ENCODE results near the gene PCYT2.

Gene PCYT2

GRCh38 chr17:81869221-81870130 lies 41.7 kb downstream of the PCYT2 start (continued):
- TF ChIP-seq, protein P1, sequence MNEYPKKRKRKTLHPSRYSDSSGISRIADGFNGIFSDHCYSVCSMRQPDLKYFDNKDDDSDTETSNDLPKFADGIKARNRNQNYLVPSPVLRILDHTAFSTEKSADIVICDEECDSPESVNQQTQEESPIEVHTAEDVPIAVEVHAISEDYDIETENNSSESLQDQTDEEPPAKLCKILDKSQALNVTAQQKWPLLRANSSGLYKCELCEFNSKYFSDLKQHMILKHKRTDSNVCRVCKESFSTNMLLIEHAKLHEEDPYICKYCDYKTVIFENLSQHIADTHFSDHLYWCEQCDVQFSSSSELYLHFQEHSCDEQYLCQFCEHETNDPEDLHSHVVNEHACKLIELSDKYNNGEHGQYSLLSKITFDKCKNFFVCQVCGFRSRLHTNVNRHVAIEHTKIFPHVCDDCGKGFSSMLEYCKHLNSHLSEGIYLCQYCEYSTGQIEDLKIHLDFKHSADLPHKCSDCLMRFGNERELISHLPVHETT (tag by site-specific recombination; IDR thresholded peaks at IDR 0.05), result peak; percentile 48; the same call in 1 of the 2 replicates
- TF ChIP-seq ZBTB21 (tag by site-specific recombination; IDR thresholded peaks at IDR 0.05), result no peak
- no peak for TF ChIP-seq ZNF701 (tag by site-specific recombination; IDR thresholded peaks at IDR 0.05)
- TF ChIP-seq, protein P2, sequence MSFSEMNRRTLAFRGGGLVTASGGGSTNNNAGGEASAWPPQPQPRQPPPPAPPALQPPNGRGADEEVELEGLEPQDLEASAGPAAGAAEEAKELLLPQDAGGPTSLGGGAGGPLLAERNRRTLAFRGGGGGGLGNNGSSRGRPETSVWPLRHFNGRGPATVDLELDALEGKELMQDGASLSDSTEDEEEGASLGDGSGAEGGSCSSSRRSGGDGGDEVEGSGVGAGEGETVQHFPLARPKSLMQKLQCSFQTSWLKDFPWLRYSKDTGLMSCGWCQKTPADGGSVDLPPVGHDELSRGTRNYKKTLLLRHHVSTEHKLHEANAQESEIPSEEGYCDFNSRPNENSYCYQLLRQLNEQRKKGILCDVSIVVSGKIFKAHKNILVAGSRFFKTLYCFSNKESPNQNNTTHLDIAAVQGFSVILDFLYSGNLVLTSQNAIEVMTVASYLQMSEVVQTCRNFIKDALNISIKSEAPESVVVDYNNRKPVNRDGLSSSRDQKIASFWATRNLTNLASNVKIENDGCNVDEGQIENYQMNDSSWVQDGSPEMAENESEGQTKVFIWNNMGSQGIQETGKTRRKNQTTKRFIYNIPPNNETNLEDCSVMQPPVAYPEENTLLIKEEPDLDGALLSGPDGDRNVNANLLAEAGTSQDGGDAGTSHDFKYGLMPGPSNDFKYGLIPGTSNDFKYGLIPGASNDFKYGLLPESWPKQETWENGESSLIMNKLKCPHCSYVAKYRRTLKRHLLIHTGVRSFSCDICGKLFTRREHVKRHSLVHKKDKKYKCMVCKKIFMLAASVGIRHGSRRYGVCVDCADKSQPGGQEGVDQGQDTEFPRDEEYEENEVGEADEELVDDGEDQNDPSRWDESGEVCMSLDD (tag by site-specific recombination; IDR thresholded peaks at IDR 0.05), result peak; percentile 68
- peak; percentile 82; the same call in 1 of the 2 replicates for TF ChIP-seq ZNF610 (tag by site-specific recombination; IDR thresholded peaks at IDR 0.05; ENCODE audit: borderline replicate concordance)
- peak; percentile 56 for TF ChIP-seq ZNF24 (tag by site-specific recombination; IDR thresholded peaks at IDR 0.05)
- TF ChIP-seq, protein P3, sequence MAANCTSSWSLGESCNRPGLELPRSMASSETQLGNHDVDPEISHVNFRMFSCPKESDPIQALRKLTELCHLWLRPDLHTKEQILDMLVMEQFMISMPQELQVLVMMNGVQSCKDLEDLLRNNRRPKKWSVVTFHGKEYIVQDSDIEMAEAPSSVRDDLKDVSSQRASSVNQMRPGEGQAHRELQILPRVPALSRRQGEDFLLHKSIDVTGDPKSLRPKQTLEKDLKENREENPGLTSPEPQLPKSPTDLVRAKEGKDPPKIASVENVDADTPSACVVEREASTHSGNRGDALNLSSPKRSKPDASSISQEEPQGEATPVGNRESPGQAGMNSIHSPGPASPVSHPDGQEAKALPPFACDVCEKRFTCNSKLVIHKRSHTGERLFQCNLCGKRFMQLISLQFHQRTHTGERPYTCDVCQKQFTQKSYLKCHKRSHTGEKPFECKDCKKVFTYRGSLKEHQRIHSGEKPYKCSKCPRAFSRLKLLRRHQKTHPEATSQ (tag by site-specific recombination; IDR thresholded peaks at IDR 0.05), result peak; percentile 49; the same call in 1 of the 2 replicates
- TF ChIP-seq ZNF157 (tag by site-specific recombination; IDR thresholded peaks at IDR 0.05), result no peak
- TF ChIP-seq SCRT1 (tag by site-specific recombination; IDR thresholded peaks at IDR 0.05; ENCODE audit: borderline replicate concordance), result peak; percentile 90
- TF ChIP-seq ZNF600 (tag by site-specific recombination; IDR thresholded peaks at IDR 0.05), result peak; percentile 79; the same call in 1 of the 2 replicates
- TF ChIP-seq, protein P4, sequence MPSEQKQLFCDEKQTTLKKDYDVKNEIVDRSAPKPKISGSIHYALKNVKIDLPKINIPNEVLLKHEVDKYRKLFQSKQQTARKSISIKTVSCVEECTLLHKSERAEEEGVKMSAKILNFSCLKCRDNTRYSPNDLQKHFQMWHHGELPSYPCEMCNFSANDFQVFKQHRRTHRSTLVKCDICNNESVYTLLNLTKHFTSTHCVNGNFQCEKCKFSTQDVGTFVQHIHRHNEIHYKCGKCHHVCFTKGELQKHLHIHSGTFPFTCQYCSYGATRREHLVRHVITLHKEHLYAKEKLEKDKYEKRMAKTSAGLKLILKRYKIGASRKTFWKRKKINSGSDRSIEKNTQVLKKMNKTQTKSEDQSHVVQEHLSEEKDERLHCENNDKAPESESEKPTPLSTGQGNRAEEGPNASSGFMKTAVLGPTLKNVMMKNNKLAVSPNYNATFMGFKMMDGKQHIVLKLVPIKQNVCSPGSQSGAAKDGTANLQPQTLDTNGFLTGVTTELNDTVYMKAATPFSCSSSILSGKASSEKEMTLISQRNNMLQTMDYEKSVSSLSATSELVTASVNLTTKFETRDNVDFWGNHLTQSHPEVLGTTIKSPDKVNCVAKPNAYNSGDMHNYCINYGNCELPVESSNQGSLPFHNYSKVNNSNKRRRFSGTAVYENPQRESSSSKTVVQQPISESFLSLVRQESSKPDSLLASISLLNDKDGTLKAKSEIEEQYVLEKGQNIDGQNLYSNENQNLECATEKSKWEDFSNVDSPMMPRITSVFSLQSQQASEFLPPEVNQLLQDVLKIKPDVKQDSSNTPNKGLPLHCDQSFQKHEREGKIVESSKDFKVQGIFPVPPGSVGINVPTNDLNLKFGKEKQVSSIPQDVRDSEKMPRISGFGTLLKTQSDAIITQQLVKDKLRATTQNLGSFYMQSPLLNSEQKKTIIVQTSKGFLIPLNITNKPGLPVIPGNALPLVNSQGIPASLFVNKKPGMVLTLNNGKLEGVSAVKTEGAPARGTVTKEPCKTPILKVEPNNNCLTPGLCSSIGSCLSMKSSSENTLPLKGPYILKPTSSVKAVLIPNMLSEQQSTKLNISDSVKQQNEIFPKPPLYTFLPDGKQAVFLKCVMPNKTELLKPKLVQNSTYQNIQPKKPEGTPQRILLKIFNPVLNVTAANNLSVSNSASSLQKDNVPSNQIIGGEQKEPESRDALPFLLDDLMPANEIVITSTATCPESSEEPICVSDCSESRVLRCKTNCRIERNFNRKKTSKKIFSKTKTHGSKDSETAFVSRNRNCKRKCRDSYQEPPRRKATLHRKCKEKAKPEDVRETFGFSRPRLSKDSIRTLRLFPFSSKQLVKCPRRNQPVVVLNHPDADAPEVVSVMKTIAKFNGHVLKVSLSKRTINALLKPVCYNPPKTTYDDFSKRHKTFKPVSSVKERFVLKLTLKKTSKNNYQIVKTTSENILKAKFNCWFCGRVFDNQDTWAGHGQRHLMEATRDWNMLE (tag by site-specific recombination; conservative IDR thresholded peaks at IDR 0.05; ENCODE audit: low read depth), result no peak
- TF ChIP-seq ZNF621 (tag by site-specific recombination; IDR thresholded peaks at IDR 0.05), result no peak
- peak; percentile 75 for TF ChIP-seq EGR2 (tag by site-specific recombination; IDR thresholded peaks at IDR 0.05; ENCODE audit: low read depth)
- no peak for TF ChIP-seq YY2 (tag by site-specific recombination; IDR thresholded peaks at IDR 0.05)
- TF ChIP-seq BCL11B (tag by site-specific recombination; IDR thresholded peaks at IDR 0.05; ENCODE audit: low read depth), result peak; percentile 95
- no peak for TF ChIP-seq ZNF548 (tag by site-specific recombination; IDR thresholded peaks at IDR 0.05)
- no peak for TF ChIP-seq ZNF658 (tag by site-specific recombination; IDR thresholded peaks at IDR 0.05)
- peak; percentile 61 for TF ChIP-seq HIC1 (tag by site-specific recombination; IDR thresholded peaks at IDR 0.05)
- TF ChIP-seq KLF8 (tag by site-specific recombination; IDR thresholded peaks at IDR 0.05), result peak; percentile 17; the same call in 1 of the 2 replicates
- no peak for TF ChIP-seq ZNF311 (tag by site-specific recombination; IDR thresholded peaks at IDR 0.05; ENCODE audit: borderline replicate concordance)
- no peak; the same call in 1 of the 2 replicates for TF ChIP-seq ZNF654 (tag by site-specific recombination; IDR thresholded peaks at IDR 0.05; ENCODE audit: low read depth)
- TF ChIP-seq ZNF791 (tag by site-specific recombination; IDR thresholded peaks at IDR 0.05), result no peak
- TF ChIP-seq, protein P5, sequence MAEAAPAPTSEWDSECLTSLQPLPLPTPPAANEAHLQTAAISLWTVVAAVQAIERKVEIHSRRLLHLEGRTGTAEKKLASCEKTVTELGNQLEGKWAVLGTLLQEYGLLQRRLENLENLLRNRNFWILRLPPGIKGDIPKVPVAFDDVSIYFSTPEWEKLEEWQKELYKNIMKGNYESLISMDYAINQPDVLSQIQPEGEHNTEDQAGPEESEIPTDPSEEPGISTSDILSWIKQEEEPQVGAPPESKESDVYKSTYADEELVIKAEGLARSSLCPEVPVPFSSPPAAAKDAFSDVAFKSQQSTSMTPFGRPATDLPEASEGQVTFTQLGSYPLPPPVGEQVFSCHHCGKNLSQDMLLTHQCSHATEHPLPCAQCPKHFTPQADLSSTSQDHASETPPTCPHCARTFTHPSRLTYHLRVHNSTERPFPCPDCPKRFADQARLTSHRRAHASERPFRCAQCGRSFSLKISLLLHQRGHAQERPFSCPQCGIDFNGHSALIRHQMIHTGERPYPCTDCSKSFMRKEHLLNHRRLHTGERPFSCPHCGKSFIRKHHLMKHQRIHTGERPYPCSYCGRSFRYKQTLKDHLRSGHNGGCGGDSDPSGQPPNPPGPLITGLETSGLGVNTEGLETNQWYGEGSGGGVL (tag by site-specific recombination; IDR thresholded peaks at IDR 0.05), result peak; percentile 9; the same call in 1 of the 2 replicates

Data from HEK293 (cell line).